Measurements from ENCODE around the gene ACTR1B. TPM values are rescaled to one million over a fixed set of nuclear protein-coding genes. Genes with fewer than 3 reads are reported as not detected.
A peak's percentile ranks its signal among the peaks of the same experiment; 100 is the strongest.

ACTR1B gene
- total and polyA plus RNA-seq, 2 experiments from 2014 or later, result 53.4 to 65.8 TPM

- WGBS, 2 experiments (ENCODE audit: low coverage in 1 of 2, low lambda C conversion rate in 2 of 2, missing lambda C conversion rate in 2 of 2), result 89 to 91% methylated on average over 7 of the region's 7 CpGs
- Histone ChIP-seq H3K9me3 (ENCODE audit: low read depth) (no peaks in the 10 kb centered on the region), H3K9me2 (ENCODE audit: insufficient read depth) (no peaks in the 10 kb centered on the region), H3K4me3 (no peak overlapping the region), H2AFZ (no peak overlapping the region), H3K27me3 (replicated peaks; ENCODE audit: insufficient read depth) (no peaks in the 10 kb centered on the region), H3K27ac (no peak overlapping the region), H3K4me1 (ENCODE audit: insufficient read depth) (no peaks in the 10 kb centered on the region), H3K79me2 (ENCODE audit: insufficient read depth) (no peaks in the 10 kb centered on the region), H3K4me2 (ENCODE audit: unreplicated experiment) (no peak overlapping the region), H3K36me3 (ENCODE audit: low read depth) (no peaks in the 10 kb centered on the region), H3F3A (ENCODE audit: insufficient read depth) (no peaks in the 10 kb centered on the region), H3K9ac (no peak overlapping the region), H4K20me1 (ENCODE audit: insufficient read depth) (no peaks in the 10 kb centered on the region)
- no peak for TF ChIP-seq EZH2phosphoT487 (IDR thresholded peaks at IDR 0.05; ENCODE audit: insufficient read depth, low read depth)
- TF ChIP-seq EZH2 (IDR thresholded peaks at IDR 0.05; ENCODE audit: insufficient read depth, poor library complexity, severe bottlenecking), result no peak
- in situ Hi-C loops (cut with MboI), result no loop called here
- no peak for DNase-seq
Measured at GRCh38 chr2:97671526-97671925, 7.7 kb upstream of the ACTR1B start.

DNA sequence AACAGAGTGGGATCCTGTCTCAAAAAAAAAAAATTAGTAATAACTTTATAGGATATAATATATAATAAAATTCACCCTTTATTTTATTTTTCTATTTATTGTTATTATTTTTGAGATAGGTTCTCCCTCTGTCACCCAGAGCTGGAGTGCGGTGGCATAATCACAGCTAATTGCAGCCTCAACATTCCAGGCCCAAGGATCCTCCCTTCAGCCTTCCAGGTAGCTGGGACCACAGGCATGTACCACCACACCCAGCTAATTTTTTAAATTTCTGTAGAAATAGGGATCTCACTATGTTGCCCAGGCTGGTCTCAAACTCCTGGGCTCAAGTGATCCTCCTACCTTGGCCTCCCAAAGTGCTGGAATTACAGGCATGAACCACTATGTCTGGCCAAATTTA is 6.6 kb upstream of the ACTR1B start:
- TF ChIP-seq EZH2 (IDR thresholded peaks at IDR 0.05; ENCODE audit: insufficient read depth, poor library complexity, severe bottlenecking) (no peak), EZH2phosphoT487 (IDR thresholded peaks at IDR 0.05; ENCODE audit: insufficient read depth, low read depth) (no peak)
- no peak overlapping the region for H3K4me2 ChIP-seq (ENCODE audit: unreplicated experiment)
- H3K36me3 ChIP-seq (ENCODE audit: low read depth), result no peaks in the 10 kb centered on the region
- 95 to 97% methylated on average over 1 of the region's 1 CpG for WGBS, 2 experiments (ENCODE audit: low coverage in 1 of 2, low lambda C conversion rate in 2 of 2, missing lambda C conversion rate in 2 of 2)
- H3K27ac ChIP-seq, result no peak overlapping the region
- no peak overlapping the region for H2AFZ ChIP-seq
- no peaks in the 10 kb centered on the region for H3K27me3 ChIP-seq (replicated peaks; ENCODE audit: insufficient read depth)
- no peaks in the 10 kb centered on the region for H3F3A ChIP-seq (ENCODE audit: insufficient read depth)
- no peak for DNase-seq
- H3K4me3 ChIP-seq, result no peak overlapping the region
- no peaks in the 10 kb centered on the region for H3K9me3 ChIP-seq (ENCODE audit: low read depth)
- no peak overlapping the region for H3K9ac ChIP-seq
- H4K20me1 ChIP-seq (ENCODE audit: insufficient read depth), result no peaks in the 10 kb centered on the region
- in situ Hi-C loops (cut with MboI), result no loop called here
- H3K4me1 ChIP-seq (ENCODE audit: insufficient read depth), result no peaks in the 10 kb centered on the region
- H3K9me2 ChIP-seq (ENCODE audit: insufficient read depth), result no peaks in the 10 kb centered on the region
- H3K79me2 ChIP-seq (ENCODE audit: insufficient read depth), result no peaks in the 10 kb centered on the region

GRCh38 chr2:97669448-97669847 is 5.6 kb upstream of the ACTR1B start, which contains the start of gene C2orf92:
C2orf92 (plus strand) TSS chr2:97669713; CDS start chr2:97669789, 76 bp downstream.
- no peak within 1 kb of the TSS for H3K4me3 ChIP-seq
- H3K27me3 ChIP-seq (replicated peaks; ENCODE audit: insufficient read depth), result no peaks in the 10 kb centered on the region
- no peaks in the 10 kb centered on the region for H3K79me2 ChIP-seq (ENCODE audit: insufficient read depth)
- TF ChIP-seq EZH2phosphoT487 (IDR thresholded peaks at IDR 0.05; ENCODE audit: insufficient read depth, low read depth) (no peak), EZH2 (IDR thresholded peaks at IDR 0.05; ENCODE audit: insufficient read depth, poor library complexity, severe bottlenecking) (no peak)
- H3F3A ChIP-seq (ENCODE audit: insufficient read depth), result no peaks in the 10 kb centered on the region
- no peak within 1 kb of the TSS for H2AFZ ChIP-seq
- DNase-seq, result no peak
- in situ Hi-C loops (cut with MboI), result no loop called here
- H3K9ac ChIP-seq, result no peak within 1 kb of the TSS
- 77 to 81% methylated on average over 6 of the region's 6 CpGs for WGBS, 2 experiments (ENCODE audit: low coverage in 1 of 2, low lambda C conversion rate in 2 of 2, missing lambda C conversion rate in 2 of 2)
- H3K4me1 ChIP-seq (ENCODE audit: insufficient read depth), result no peaks in the 10 kb centered on the region
- no peaks in the 10 kb centered on the region for H3K36me3 ChIP-seq (ENCODE audit: low read depth)
- no peaks in the 10 kb centered on the region for H4K20me1 ChIP-seq (ENCODE audit: insufficient read depth)
- no peak within 1 kb of the TSS for H3K4me2 ChIP-seq (ENCODE audit: unreplicated experiment)
- H3K9me2 ChIP-seq (ENCODE audit: insufficient read depth), result no peaks in the 10 kb centered on the region
- H3K9me3 ChIP-seq (ENCODE audit: low read depth), result no peaks in the 10 kb centered on the region
- H3K27ac ChIP-seq, result no peak within 1 kb of the TSS

DNA sequence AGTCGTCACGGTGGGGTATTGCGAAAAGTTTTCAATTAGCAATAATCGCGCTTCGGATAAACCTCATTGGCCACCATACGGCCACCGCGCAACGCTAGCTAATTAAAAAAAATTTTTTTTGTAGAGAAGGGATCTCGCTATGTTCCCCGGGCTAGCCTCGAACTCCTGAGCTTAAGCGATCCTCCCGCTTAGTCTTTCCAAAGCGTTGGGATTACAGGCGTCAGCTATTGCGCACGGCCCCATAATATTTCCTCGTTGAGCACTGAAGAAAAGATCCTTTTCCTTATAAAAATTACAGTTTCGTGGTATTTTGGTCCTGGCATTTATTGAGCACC is 759 bp upstream of the ACTR1B start:
- Histone ChIP-seq H3K9ac (peak overlapping the region; percentile 86), H3K4me1 (ENCODE audit: insufficient read depth) (peaks cover 14% of the 10 kb centered on the region), H3K4me2 (ENCODE audit: unreplicated experiment) (peak overlapping the region; percentile 92), H3K27ac (peak overlapping the region; percentile 98), H3K4me3 (peak overlapping the region; percentile 77), H3K36me3 (ENCODE audit: low read depth) (no peaks in the 10 kb centered on the region), H2AFZ (peak overlapping the region; percentile 95), H3K9me2 (ENCODE audit: insufficient read depth) (no peaks in the 10 kb centered on the region), H3F3A (ENCODE audit: insufficient read depth) (peaks cover 20% of the 10 kb centered on the region), H4K20me1 (ENCODE audit: insufficient read depth) (no peaks in the 10 kb centered on the region), H3K9me3 (ENCODE audit: low read depth) (no peaks in the 10 kb centered on the region), H3K79me2 (ENCODE audit: insufficient read depth) (peaks cover 29% of the 10 kb centered on the region), H3K27me3 (replicated peaks; ENCODE audit: insufficient read depth) (no peaks in the 10 kb centered on the region)
- WGBS, 2 experiments (ENCODE audit: low coverage in 1 of 2, low lambda C conversion rate in 2 of 2, missing lambda C conversion rate in 2 of 2), result 6 to 7% methylated on average over 21 of the region's 21 CpGs
- in situ Hi-C loops (cut with MboI), result no loop called here
- peak; percentile 70 for DNase-seq
- no peak for TF ChIP-seq EZH2 (IDR thresholded peaks at IDR 0.05; ENCODE audit: insufficient read depth, poor library complexity, severe bottlenecking)
- no peak for TF ChIP-seq EZH2phosphoT487 (IDR thresholded peaks at IDR 0.05; ENCODE audit: insufficient read depth, low read depth)

DNA sequence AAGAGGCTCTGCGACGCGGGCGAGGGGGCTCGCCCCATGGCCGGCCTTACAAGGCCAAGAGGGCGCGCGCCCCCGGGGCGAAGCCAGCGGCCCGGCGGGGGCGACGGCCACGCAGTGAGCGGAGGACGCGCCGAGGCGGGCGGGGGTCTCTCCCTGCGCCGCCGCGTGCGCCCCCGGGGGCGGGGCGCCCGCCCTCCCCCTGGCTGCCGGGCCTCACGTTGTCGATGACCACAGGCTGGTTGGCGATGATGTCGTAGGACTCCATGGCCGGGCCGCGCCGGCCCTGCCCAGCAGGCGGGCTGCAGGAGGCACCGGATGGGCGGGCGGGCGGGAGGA is 250 bp downstream of the ACTR1B start:
- peak overlapping the region; percentile 98 for H3K27ac ChIP-seq
- H3K4me3 ChIP-seq, result peak overlapping the region; percentile 77
- H3K4me1 ChIP-seq (ENCODE audit: insufficient read depth), result peaks cover 14% of the 10 kb centered on the region
- DNase-seq, result no peak
- peaks cover 38% of the 10 kb centered on the region for H3K79me2 ChIP-seq (ENCODE audit: insufficient read depth)
- H4K20me1 ChIP-seq (ENCODE audit: insufficient read depth), result no peaks in the 10 kb centered on the region
- in situ Hi-C loops (cut with MboI), result no loop called here
- peaks cover 20% of the 10 kb centered on the region for H3F3A ChIP-seq (ENCODE audit: insufficient read depth)
- H3K9ac ChIP-seq, result peak overlapping the region; percentile 86
- no peaks in the 10 kb centered on the region for H3K9me3 ChIP-seq (ENCODE audit: low read depth)
- TF ChIP-seq EZH2 (IDR thresholded peaks at IDR 0.05; ENCODE audit: insufficient read depth, poor library complexity, severe bottlenecking) (no peak), EZH2phosphoT487 (IDR thresholded peaks at IDR 0.05; ENCODE audit: insufficient read depth, low read depth) (no peak)
- H3K27me3 ChIP-seq (replicated peaks; ENCODE audit: insufficient read depth), result no peaks in the 10 kb centered on the region
- no peaks in the 10 kb centered on the region for H3K9me2 ChIP-seq (ENCODE audit: insufficient read depth)
- peak overlapping the region; percentile 80 for H2AFZ ChIP-seq
- H3K36me3 ChIP-seq (ENCODE audit: low read depth), result no peaks in the 10 kb centered on the region
- 0 to 5% methylated on average over 23 to 45 of the region's 46 CpGs for WGBS, 2 experiments (ENCODE audit: low coverage in 1 of 2, low lambda C conversion rate in 2 of 2, missing lambda C conversion rate in 2 of 2)
- H3K4me2 ChIP-seq (ENCODE audit: unreplicated experiment), result peak overlapping the region; percentile 97
